T-helper 22 cell (primary cell): Measurements from ENCODE around the gene XXYLT1.
"Not testable (repeated sequence)": the region's sequence is repeated elsewhere in the genome, so short reads cannot be mapped to it uniquely, and the experiment has no call there.

ENCODE experiments used
- DNase-seq: peaks from one replicate; pipeline ENCODE4 v3.0.0-alpha.2; 2020; ENCODE audit warnings: low read depth

Gene XXYLT1

GRCh38 chr3:195063581-195064193 lies 207.3 kb downstream of the XXYLT1 start:
- DNase-seq: no peak

GRCh38 chr3:195062866-195063540 lies 208.0 kb downstream of the XXYLT1 start:
- DNase-seq: no peak

- DNase-seq: no peak
These were observed 209.0 kb downstream of the XXYLT1 start for GRCh38 chr3:195061756-195062655.

DNA sequence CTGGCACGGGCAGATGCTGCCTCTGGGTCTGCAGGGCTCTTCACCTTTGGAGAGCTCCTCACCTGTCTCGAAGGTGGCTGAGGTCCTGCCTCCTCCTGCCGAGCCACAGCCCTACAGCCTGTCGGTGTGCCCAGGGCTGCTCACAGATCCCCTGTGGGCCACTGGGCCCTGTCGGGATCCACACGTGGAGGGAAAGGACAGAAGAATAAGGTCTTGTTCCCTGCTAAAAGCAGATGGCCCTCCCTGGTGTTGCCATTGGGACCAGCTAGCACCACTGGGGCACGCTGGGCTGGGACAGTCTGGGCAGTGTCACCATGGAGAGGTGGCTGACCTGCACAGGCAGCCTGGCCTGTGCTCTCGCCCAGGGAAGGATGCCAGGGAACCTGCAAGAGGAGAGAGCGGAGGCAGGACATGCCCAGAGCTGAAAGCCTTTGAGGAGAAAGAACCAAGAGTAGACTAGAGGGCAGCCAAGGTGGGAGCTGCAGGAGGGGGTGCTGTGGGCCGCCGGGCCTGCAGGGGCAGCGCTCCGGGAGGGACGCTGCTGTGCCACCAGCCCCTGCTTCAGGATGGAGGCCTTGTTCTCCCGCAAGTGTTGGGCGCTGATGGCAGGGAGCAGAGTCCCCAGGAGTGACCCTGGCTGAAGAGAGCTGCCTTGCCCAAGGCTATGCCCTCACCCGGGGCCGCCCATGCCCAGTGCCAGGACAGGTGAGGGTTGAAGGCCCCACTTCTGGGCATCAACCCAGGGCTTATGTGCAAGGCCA lies 210.2 kb downstream of the XXYLT1 start:
- DNase-seq: no peak

GRCh38 chr3:195060217-195060481 lies 210.8 kb downstream of the XXYLT1 start:
- no peak for DNase-seq

DNA sequence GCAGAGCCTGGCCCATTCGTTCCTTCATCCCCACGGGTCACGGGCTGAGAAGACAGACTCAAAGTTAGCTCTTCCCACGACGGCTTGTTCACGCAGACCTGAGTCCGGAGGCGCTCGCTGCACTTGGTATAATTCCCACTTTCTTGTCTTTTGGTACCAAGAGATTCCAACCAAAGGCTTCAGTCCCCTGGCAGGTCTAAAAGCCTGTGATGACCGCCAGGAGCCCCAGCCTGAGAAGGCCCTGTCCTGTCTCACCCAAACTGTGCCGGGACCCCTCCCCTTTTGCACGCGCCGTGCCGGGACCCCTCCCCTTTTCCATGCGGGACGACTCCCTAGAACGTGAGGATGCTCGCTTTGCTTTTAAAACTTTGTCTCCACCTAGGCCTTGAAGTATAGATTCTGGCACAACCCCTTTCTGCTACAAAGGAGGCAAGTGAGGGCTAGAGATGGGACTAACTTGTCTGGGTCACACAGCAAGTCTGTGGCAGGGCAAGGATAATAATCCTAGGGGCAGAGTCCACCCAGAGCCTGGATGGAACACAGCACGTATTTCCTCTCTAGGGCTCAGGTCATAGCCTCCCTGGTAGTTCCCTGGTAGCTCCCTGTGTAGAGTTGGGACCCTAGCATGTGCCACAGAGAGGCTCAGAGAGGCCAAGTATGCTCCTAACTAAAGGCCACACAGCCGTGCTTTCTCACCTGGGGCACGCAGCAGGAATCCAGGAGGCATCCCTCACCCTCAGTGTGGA lies 211.3 kb downstream of the XXYLT1 start:
- no peak for DNase-seq

DNA sequence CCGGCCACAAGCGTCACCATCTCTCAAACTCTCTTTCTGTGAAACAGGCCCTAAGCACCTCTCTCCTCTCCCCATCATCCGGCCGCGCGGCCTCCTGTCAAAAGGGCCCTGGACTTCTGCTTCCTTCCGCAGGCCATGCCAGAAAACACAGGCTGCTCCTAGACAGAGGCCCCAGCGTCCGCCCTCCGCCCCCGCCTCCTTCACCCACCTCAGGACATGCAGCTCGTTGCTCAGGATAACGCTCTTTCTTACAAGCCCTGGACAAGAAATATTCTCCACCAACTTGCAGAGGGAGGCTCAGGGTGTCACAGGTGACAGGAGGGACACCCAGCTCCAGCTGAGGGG lies 212.0 kb downstream of the XXYLT1 start:
- DNase-seq: no peak

DNA sequence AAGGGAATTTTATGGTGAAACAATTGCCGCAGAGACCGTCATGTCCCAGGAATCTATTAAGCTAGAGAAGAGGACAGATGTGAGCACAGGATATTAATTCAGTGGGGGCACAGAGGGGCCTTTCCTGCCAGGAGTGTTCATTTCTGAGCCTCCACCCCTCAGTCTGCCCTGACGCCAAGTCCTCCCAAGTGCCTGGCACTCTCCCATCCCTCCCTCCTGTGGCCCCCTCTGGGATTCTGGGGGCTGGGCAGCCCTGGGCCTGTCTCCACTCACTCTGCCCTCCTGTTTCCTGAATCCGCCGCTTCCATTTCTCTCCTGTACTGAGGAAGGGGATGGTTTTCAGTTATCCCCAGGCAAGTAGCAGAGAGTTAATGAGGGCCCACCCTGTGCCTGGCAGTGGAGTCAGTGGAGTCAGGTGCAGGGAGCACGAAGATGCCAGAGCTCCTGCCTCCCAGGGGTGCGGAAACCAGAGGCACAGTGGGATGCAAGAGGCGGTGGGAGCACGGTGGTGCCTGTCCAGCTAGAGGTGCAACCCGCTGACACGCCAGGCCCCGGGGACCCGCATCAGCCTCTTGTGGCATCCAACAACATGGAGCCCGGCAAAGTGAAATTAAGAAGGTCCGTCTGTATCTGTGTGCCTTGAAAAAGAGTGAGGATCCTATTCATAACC lies 212.5 kb downstream of the XXYLT1 start:
- no peak for DNase-seq

DNA sequence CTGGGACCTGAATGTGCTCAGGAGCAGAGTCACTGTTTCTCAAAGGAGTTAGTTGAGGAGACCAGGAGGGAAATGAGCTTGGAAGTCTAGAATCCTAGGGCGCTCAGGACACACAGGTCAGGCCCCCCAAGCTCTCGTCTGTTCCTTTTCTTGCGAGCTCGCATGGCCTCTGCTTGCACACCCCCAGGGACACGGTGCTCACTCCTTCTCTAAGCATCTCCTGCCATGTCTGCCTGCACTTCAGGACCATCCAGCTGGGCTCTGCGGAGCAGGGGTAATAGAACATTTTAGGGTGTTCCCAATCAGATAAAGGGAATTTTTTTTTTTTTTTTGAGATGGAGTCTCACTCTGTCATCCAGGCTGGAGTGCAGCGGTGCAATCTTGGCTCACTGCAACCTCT lies 213.2 kb downstream of the XXYLT1 start:
- no peak for DNase-seq

GRCh38 chr3:195056506-195056905 lies 214.5 kb downstream of the XXYLT1 start:
- DNase-seq: no peak

GRCh38 chr3:195054311-195054710 lies 216.6 kb downstream of the XXYLT1 start:
- no peak for DNase-seq

- DNase-seq: no peak
These were observed 218.0 kb downstream of the XXYLT1 start for GRCh38 chr3:195052939-195053338.

DNA sequence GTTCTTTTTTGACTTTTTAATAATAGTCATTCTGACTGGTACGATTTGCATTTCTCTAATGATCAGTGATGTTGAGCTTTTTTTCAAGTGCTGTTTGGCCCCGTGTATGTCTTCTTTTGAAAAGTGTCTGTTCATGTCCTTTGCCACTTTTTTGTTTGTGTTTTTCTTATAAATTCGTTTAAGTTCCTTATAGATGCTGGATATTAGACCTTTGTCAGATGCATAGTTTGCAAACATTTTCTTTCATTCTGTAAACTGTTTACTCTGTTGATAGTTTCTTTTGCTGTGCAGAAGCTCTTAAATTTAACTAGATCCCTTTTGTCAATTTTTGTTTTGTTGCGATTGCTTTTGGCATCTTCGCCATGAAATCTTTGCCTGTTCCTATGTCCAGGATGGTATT lies 220.7 kb downstream of the XXYLT1 start:
- DNase-seq: not testable (repeated sequence)

GRCh38 chr3:195048059-195048905 lies 222.7 kb downstream of the XXYLT1 start:
- DNase-seq: no peak

DNA sequence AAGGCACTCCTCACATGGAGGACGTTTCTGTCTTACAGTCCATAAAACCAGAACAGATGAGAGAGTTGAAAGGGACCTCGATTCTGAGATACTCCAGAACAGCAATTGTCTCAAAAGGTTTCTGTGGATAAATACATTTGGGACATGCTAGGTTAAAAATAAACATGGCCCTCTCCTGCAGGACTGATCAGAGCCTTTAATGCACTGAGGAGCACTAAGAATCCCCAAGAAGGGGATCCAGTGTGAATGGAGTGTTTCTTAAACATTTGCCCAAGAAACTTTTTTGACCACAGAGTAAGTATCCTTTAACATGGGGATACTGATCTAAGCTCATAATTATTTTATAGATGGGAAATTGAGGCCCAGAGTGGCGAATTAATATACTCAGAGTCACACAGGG lies 223.4 kb downstream of the XXYLT1 start:
- no peak for DNase-seq

DNA sequence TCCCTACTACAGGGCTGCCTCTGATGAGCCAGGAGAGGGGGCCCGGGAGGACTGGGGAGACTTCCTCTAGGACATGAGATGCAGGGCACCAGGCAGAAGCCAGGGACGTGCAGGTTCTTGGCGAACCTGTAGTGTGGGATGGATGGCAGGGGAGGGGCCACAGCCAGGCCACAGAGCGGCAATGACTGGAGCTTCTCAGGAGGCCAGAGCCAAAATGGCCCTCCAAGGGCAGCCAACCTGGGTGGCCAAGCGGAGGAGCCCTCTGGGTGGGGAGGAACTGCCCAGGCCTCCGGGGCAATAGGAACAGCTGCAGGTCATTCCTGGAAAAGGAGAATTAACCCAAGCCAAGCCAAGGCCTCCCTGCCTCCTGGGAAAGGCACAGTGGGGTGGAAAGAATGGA lies 224.5 kb downstream of the XXYLT1 start:
- no peak for DNase-seq

GRCh38 chr3:195045481-195046210 lies 225.3 kb downstream of the XXYLT1 start:
- DNase-seq: no peak

DNA sequence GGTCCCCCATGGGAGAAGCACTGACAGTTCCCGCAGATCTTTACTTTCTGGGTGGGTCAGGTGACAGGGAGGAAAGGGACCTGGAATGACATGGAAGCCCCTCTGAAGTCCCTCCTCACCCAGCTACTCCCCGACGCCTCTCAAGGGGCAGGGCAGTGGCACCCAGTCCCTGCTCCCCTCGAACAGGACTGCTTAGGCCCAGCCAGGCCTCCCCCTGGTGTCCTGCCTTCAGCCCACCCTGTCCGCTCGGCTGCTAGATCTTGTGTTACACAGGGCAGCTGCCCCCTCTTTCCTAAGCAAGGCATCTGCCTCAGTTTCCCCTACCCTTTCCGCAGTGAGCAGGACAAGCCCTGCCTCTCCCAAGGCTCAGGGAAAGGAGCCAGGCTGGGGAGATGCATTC lies 226.5 kb downstream of the XXYLT1 start:
- no peak for DNase-seq

GRCh38 chr3:195043607-195044339 lies 227.2 kb downstream of the XXYLT1 start:
- no peak for DNase-seq
